ENCODE measurements around the gene SETDB2. TPM values are rescaled to one million over a fixed set of nuclear protein-coding genes. Genes with fewer than 3 reads are reported as not detected.

Gene SETDB2
- total and polyA plus RNA-seq, 10 of the 15 experiments (the other 5 are each of a cell fraction or from before 2014, with no cell fraction given): 1.2 to 10.0 (median 7.4) TPM

DNA sequence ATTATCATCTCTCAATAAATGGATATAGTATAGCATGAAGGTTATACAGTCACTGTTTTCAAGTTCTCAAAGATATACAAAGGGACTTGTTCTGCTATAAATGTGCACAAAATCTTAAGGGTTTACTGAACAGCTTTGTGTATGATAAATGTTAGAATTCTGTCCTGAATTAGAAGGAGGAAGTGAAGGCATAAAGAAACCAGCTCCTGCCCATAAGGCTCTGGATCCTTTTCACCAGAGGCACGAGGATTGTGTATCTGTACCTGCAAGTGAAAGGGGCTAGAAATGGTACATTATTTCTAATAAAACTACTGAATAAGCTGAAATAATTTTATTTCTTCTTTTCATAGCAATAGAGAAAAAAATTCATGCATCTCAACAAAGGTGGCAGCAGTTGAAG lies 84.1 kb downstream of the SETDB2 start:
- in situ Hi-C loops (cut with MboI): no loop called here
- CTCF ChIA-PET: interaction anchor here (1.1 kb wide), 1 partner anchor 12 kb away, joined by 3 read pairs; no protein-coding TSS in a partner anchor
- TF ChIP-seq, protein P1, sequence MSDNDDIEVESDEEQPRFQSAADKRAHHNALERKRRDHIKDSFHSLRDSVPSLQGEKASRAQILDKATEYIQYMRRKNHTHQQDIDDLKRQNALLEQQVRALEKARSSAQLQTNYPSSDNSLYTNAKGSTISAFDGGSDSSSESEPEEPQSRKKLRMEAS (IDR thresholded peaks at IDR 0.05; ENCODE audit: low read depth, low read length): no peak
- TF ChIP-seq NFYB (IDR thresholded peaks at IDR 0.05; ENCODE audit: insufficient read depth, low read depth, low read length) (no peak), SIX5 (IDR thresholded peaks at IDR 0.05; ENCODE audit: low read depth, low read length, severe bottlenecking) (no peak), PML (IDR thresholded peaks at IDR 0.05; ENCODE audit: low read length) (no peak), TBL1XR1 (IDR thresholded peaks at IDR 0.05; ENCODE audit: low read depth, low read length) (no peak), CBFB (IDR thresholded peaks at IDR 0.05; ENCODE audit: low read depth) (no peak), CREB1 (IDR thresholded peaks at IDR 0.05; ENCODE audit: low read depth) (no peak), NFIC (IDR thresholded peaks at IDR 0.05; ENCODE audit: low read depth, low read length) (no peak), RFX5 (IDR thresholded peaks at IDR 0.05; ENCODE audit: low read depth, low read length) (no peak), SIN3A (IDR thresholded peaks at IDR 0.05; ENCODE audit: low read depth, low read length) (no peak), MEF2B (IDR thresholded peaks at IDR 0.05; ENCODE audit: partially characterized antibody, poor library complexity, severe bottlenecking) (no peak), EP300 (IDR thresholded peaks at IDR 0.05; ENCODE audit: borderline replicate concordance in 1 of 2, control insufficient read depth in 1 of 2, low read depth in 2 of 2, low read length in 2 of 2) (no peak)
- TF ChIP-seq, protein P2, sequence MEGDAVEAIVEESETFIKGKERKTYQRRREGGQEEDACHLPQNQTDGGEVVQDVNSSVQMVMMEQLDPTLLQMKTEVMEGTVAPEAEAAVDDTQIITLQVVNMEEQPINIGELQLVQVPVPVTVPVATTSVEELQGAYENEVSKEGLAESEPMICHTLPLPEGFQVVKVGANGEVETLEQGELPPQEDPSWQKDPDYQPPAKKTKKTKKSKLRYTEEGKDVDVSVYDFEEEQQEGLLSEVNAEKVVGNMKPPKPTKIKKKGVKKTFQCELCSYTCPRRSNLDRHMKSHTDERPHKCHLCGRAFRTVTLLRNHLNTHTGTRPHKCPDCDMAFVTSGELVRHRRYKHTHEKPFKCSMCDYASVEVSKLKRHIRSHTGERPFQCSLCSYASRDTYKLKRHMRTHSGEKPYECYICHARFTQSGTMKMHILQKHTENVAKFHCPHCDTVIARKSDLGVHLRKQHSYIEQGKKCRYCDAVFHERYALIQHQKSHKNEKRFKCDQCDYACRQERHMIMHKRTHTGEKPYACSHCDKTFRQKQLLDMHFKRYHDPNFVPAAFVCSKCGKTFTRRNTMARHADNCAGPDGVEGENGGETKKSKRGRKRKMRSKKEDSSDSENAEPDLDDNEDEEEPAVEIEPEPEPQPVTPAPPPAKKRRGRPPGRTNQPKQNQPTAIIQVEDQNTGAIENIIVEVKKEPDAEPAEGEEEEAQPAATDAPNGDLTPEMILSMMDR (IDR thresholded peaks at IDR 0.05 in 2 of 3, conservative IDR thresholded peaks at IDR 0.05 in 1 of 3; ENCODE audit: control insufficient read depth in 2 of 3, extremely low read depth in 1 of 3, insufficient read depth in 1 of 3, low read depth in 3 of 3, low read length in 3 of 3): no peak
- TF ChIP-seq, protein P3, sequence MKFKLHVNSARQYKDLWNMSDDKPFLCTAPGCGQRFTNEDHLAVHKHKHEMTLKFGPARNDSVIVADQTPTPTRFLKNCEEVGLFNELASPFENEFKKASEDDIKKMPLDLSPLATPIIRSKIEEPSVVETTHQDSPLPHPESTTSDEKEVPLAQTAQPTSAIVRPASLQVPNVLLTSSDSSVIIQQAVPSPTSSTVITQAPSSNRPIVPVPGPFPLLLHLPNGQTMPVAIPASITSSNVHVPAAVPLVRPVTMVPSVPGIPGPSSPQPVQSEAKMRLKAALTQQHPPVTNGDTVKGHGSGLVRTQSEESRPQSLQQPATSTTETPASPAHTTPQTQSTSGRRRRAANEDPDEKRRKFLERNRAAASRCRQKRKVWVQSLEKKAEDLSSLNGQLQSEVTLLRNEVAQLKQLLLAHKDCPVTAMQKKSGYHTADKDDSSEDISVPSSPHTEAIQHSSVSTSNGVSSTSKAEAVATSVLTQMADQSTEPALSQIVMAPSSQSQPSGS (IDR thresholded peaks at IDR 0.05; ENCODE audit: low read length): no peak

More for the DNA sequence above, 84.1 kb downstream of the SETDB2 start:
- H2AFZ ChIP-seq (ENCODE audit: control insufficient read depth, low read depth, low read length): no peak overlapping the region
- 42% methylated on average over 1 of the region's 1 CpG for WGBS (ENCODE audit: insufficient coverage, insufficient replicate concordance, low lambda C conversion rate, missing lambda C conversion rate)
- no TSS peak for BruUV-seq (replicated peaks)
- RAD21 ChIA-PET (ENCODE audit: unreplicated experiment): no interaction called here
- peaks cover 0 to 15% of the 10 kb centered on the region in 2 experiments; a peak in 2 of 4 replicates for H3K36me3 ChIP-seq (ENCODE audit: control insufficient read depth in 2 of 2, insufficient read depth in 2 of 2, low read length in 1 of 2)
- FAIRE-seq: no peak
- POLR2A ChIA-PET: interaction anchor here (1.3 kb wide), 1 partner anchor 9 kb away, joined by 3 read pairs; no protein-coding TSS in a partner anchor
- no peaks in the 10 kb centered on the region for H4K20me1 ChIP-seq (ENCODE audit: control insufficient read depth, insufficient read depth)
- no peaks in the 10 kb centered on the region for H3K27me3 ChIP-seq (replicated peaks in 1 of 2; ENCODE audit: control insufficient read depth in 2 of 2, insufficient read depth in 2 of 2, low read length in 1 of 2)
- peaks cover 16% of the 10 kb centered on the region for H3K4me1 ChIP-seq (ENCODE audit: control insufficient read depth, insufficient read depth, low read length)
- no peaks in the 10 kb centered on the region for H3K79me2 ChIP-seq (ENCODE audit: control insufficient read depth, insufficient read depth, low read length)
- no peak for ATAC-seq
- H3K9ac ChIP-seq (ENCODE audit: control insufficient read depth, insufficient read depth, low read length): no peak overlapping the region
- no peaks in the 10 kb centered on the region for H3K9me3 ChIP-seq (replicated peaks; ENCODE audit: control insufficient read depth, insufficient read depth, low read length)
- intact Hi-C loops (cut with micrococcal nuclease; ENCODE audit: unreplicated experiment): loop anchor here (2.0 kb wide), 1 partner anchor 15 kb away; no protein-coding TSS in a partner anchor
- H3K4me3 ChIP-seq: no peak overlapping the region
- DNase-seq (ENCODE audit: low read depth, low spot score): no peak
- SMC1A ChIA-PET (ENCODE audit: uncharacterized antibody, unreplicated experiment): interaction anchor here (1.3 to 1.5 kb wide), 2 partner anchors 18 to 84 kb away, joined by 3 read pairs; partner anchors contain the start of genes CAB39L and SETDB2
- H3K4me2 ChIP-seq (ENCODE audit: control insufficient read depth, insufficient read depth): no peak overlapping the region
- H3K27ac ChIP-seq (ENCODE audit: control insufficient read depth, insufficient read depth): no peak overlapping the region

Data from GM12878 (cell line).